A673 (cell line): Measurements from ENCODE around the gene BOD1L1. TPM values are rescaled to one million over a fixed set of nuclear protein-coding genes. Genes with fewer than 3 reads are reported as not detected.

Experiments used
- BruUV-seq: library from RNA; stranded (reverse); fragments of 400-500 nt; replicated peaks from 2 replicates; lab custom pipeline; 2021; lab: Mats Ljungman, UMichigan
- CTCF ChIA-PET: fragments of 300-600 bp; sonication (Branson Sonifier 250); formaldehyde crosslinking; loops from one replicate; lab custom pipeline; 2022; ENCODE audit warnings: antibody characterized with exemption; lab: Charles Lee
- POLR2A ChIA-PET: fragments of 300-600 bp; sonication (Branson Sonifier 250); formaldehyde crosslinking; loops from one replicate; lab custom pipeline; 2022; ENCODE audit warnings: antibody characterized with exemption; ENCODE audit not compliant: low non-redundant PET; lab: Charles Lee
- DNase-seq: peaks from one replicate; pipeline ENCODE4 v3.0.0-alpha.2; 2015; ENCODE audit warnings: low spot score
- H3K27ac ChIP-seq: fragments of 200-600 bp; sonication (generic); 2 replicates; pipeline ENCODE4 v1.5.1; 2016; ENCODE audit warnings: mixed run types, low read depth, mild to moderate bottlenecking, mixed read lengths, antibody characterized with exemption, low read length; ENCODE audit not compliant: poor library complexity, severe bottlenecking
- H3K27me3 ChIP-seq: fragments of 200-600 bp; sonication (generic); replicated peaks from 2 replicates; pipeline ENCODE4 v1.6.1; 2017; ENCODE audit warnings: mixed run types, low read depth, mild to moderate bottlenecking, mixed read lengths, antibody characterized with exemption, low read length; ENCODE audit not compliant: insufficient read depth, poor library complexity
- H3K36me3 ChIP-seq: fragments of 200-600 bp; sonication (generic); 2 replicates; pipeline ENCODE4 v1.6.1; 2016; ENCODE audit warnings: mixed run types, mild to moderate bottlenecking, mixed read lengths, antibody characterized with exemption, low read length; ENCODE audit not compliant: insufficient read depth, poor library complexity, severe bottlenecking
- H3K4me1 ChIP-seq: fragments of 200-600 bp; sonication (generic); 2 replicates; pipeline ENCODE4 v1.6.1; 2017; ENCODE audit warnings: mixed run types, mild to moderate bottlenecking, mixed read lengths, antibody characterized with exemption, low read length; ENCODE audit not compliant: insufficient read depth, poor library complexity, severe bottlenecking
- H3K4me3 ChIP-seq: fragments of 200-600 bp; sonication (generic); 2 replicates; pipeline ENCODE4 v1.5.1; 2016; ENCODE audit warnings: low read depth, mixed run types, mild to moderate bottlenecking, mixed read lengths, low read length; ENCODE audit not compliant: poor library complexity, severe bottlenecking
- H3K9me3 ChIP-seq: fragments of 200-600 bp; sonication (generic); 2 replicates; pipeline ENCODE4 v1.6.1; 2016; ENCODE audit warnings: mixed run types, low read depth, mild to moderate bottlenecking, mixed read lengths, antibody characterized with exemption, low read length; ENCODE audit not compliant: poor library complexity, severe bottlenecking
- CTCF ChIP-seq: fragments of 300-800, 200-600 bp; sonication (generic); conservative IDR thresholded peaks from 2 replicates; pipeline ENCODE4 v1.5.1; 2017; ENCODE audit warnings: low read depth, mild to moderate bottlenecking, antibody characterized with exemption, low read length, moderate library complexity, mixed read lengths
- EZH2 ChIP-seq: fragments of 200-600 bp; sonication (generic); IDR thresholded peaks from 2 replicates; pipeline ENCODE4 v1.6.1; 2017; ENCODE audit warnings: borderline replicate concordance, low read depth, mild to moderate bottlenecking, mixed read lengths, antibody characterized with exemption, low read length; ENCODE audit not compliant: poor library complexity, severe bottlenecking
- intact Hi-C: fragments of 100-400 bp; cut with micrococcal nuclease; formaldehyde crosslinking; loops from one replicate; pipeline ENCODE4 v1.10.0; 2022; ENCODE audit not compliant: unreplicated experiment
- total RNA-seq: library from RNA; stranded (reverse); gene quantifications from 2 replicates; pipeline ENCODE4 v1.2.3, GENCODE V29; 2021

Gene BOD1L1
- total RNA-seq, 1 experiment from 2014 or later = 44.8 TPM

- intact Hi-C loops = no loop called here
- Histone ChIP-seq H3K9me3 (no peaks in the 10 kb centered on the region), H3K36me3 (no peaks in the 10 kb centered on the region), H3K4me3 (peak overlapping the region; percentile 8), H3K27me3 (no peaks in the 10 kb centered on the region), H3K4me1 (peaks cover 7% of the 10 kb centered on the region), H3K27ac (no peak overlapping the region)
- no peak for DNase-seq
- ChIA-PET POLR2A (no interaction called here), CTCF (no interaction called here)
- no TSS peak for BruUV-seq
- TF ChIP-seq EZH2 (no peak), CTCF (no peak)
Measured at GRCh38 chr4:13529128-13529919, 98.2 kb downstream of the BOD1L1 start.

- no peaks in the 10 kb centered on the region for H3K27me3 ChIP-seq
- H3K4me1 ChIP-seq = peaks cover 7% of the 10 kb centered on the region
- BruUV-seq = no TSS peak
- no peak for DNase-seq
- no peaks in the 10 kb centered on the region for H3K9me3 ChIP-seq
- intact Hi-C loops = no loop called here
- ChIA-PET POLR2A (no interaction called here), CTCF (no interaction called here)
- H3K4me3 ChIP-seq = peak overlapping the region; percentile 8
- no peaks in the 10 kb centered on the region for H3K36me3 ChIP-seq
- H3K27ac ChIP-seq = no peak overlapping the region
- no peak for TF ChIP-seq EZH2
- no peak for TF ChIP-seq CTCF
Measured at GRCh38 chr4:13528821-13529127, 98.8 kb downstream of the BOD1L1 start.

- CTCF ChIA-PET = no interaction called here
- no peak overlapping the region for H3K4me3 ChIP-seq
- no peaks in the 10 kb centered on the region for H3K9me3 ChIP-seq
- BruUV-seq = no TSS peak
- peaks cover 7% of the 10 kb centered on the region for H3K4me1 ChIP-seq
- no peak for TF ChIP-seq CTCF
- no peak overlapping the region for H3K27ac ChIP-seq
- H3K36me3 ChIP-seq = no peaks in the 10 kb centered on the region
- POLR2A ChIA-PET = no interaction called here
- intact Hi-C loops = no loop called here
- H3K27me3 ChIP-seq = no peaks in the 10 kb centered on the region
- DNase-seq = peak; percentile 22
Measured at GRCh38 chr4:13527981-13528820, 99.3 kb downstream of the BOD1L1 start.
